CD4-positive, alpha-beta T cell treated with Interleukin-1 beta for 1 hour (primary cell): ENCODE measurements around the gene ANP32B.
"Not testable (repeated sequence)": the region's sequence is repeated elsewhere in the genome, so short reads cannot be mapped to it uniquely, and the experiment has no call there.

ENCODE experiments used
- DNase-seq, 2 donors: peaks; one replicate each; pipeline ENCODE4 v3.0.0-alpha.2; 2020 to 2022

ANP32B gene

GRCh38 chr9:97994703-97995102 is 11.6 kb downstream of the ANP32B start:
- no peak for DNase-seq

- not testable (repeated sequence) for DNase-seq
These were observed 13.5 kb downstream of the ANP32B start for GRCh38 chr9:97996676-97997075.

GRCh38 chr9:97997330-97998276 is 14.5 kb downstream of the ANP32B start:
- no peak for DNase-seq

GRCh38 chr9:98002808-98003207 is 19.7 kb downstream of the ANP32B start:
- no peak for DNase-seq

- no peak for DNase-seq
These were observed 23.1 kb downstream of the ANP32B start for GRCh38 chr9:98006127-98006796.

GRCh38 chr9:98007251-98007928 is 24.2 kb downstream of the ANP32B start:
- DNase-seq: no peak

- no peak for DNase-seq
These were observed 25.6 kb downstream of the ANP32B start for GRCh38 chr9:98008764-98009163.

- no peak for DNase-seq
These were observed 26.3 kb downstream of the ANP32B start for GRCh38 chr9:98009437-98009836.

GRCh38 chr9:98009936-98010335 is 26.8 kb downstream of the ANP32B start:
- no peak for DNase-seq

GRCh38 chr9:98010445-98010844 is 27.3 kb downstream of the ANP32B start:
- DNase-seq: peak in 1 of 2 donors; percentile 26

GRCh38 chr9:98011122-98011521 is 28.0 kb downstream of the ANP32B start:
- no peak for DNase-seq

GRCh38 chr9:98016137-98016680 is 33.1 kb downstream of the ANP32B start:
- no peak for DNase-seq

- DNase-seq: no peak
These were observed 34.2 kb downstream of the ANP32B start for GRCh38 chr9:98017306-98017705.

GRCh38 chr9:98018347-98018746 is 35.2 kb downstream of the ANP32B start:
- DNase-seq: no peak

- no peak for DNase-seq
These were observed 36.0 kb downstream of the ANP32B start for GRCh38 chr9:98019098-98019497.

GRCh38 chr9:98019869-98020268 is 36.7 kb downstream of the ANP32B start:
- DNase-seq: not testable (repeated sequence)

- DNase-seq: no peak
These were observed 37.5 kb downstream of the ANP32B start for GRCh38 chr9:98020476-98021145.

GRCh38 chr9:98021306-98022040 is 38.3 kb downstream of the ANP32B start:
- no peak for DNase-seq

GRCh38 chr9:98022447-98022846 is 39.3 kb downstream of the ANP32B start:
- DNase-seq: no peak

GRCh38 chr9:98024702-98025101 is 41.6 kb downstream of the ANP32B start:
- no peak for DNase-seq

GRCh38 chr9:98031169-98031568 is 48.0 kb downstream of the ANP32B start:
- no peak for DNase-seq

GRCh38 chr9:98031935-98032334 is 48.8 kb downstream of the ANP32B start:
- no peak for DNase-seq
